HL-60 (cell line): ENCODE results near the gene ITPKC.

ENCODE experiments used
- CTCF ChIP-seq: IDR thresholded peaks from one replicate; pipeline ENCODE4 v1.5.1; 2011; ENCODE audit warnings: low read length, control low read depth, inconsistent platforms; ENCODE audit not compliant: insufficient read depth
- POLR2AphosphoS5 ChIP-seq: IDR thresholded peaks from 2 replicates; pipeline ENCODE4 v1.6.1; 2012; ENCODE audit warnings: low read depth

GRCh38 chr19:40777645-40777936 lies 60.7 kb downstream of the ITPKC start:
- no peak for TF ChIP-seq CTCF
- no peak for TF ChIP-seq POLR2AphosphoS5
